H9 (cell line): ENCODE results near the gene TMCC1. TPM values are rescaled to one million over a fixed set of nuclear protein-coding genes. Genes with fewer than 3 reads are reported as not detected.

ENCODE experiments used
- DNase-seq: peaks from one replicate; pipeline ENCODE4 v3.0.0-alpha.2; 2017
- H2AFZ ChIP-seq: one replicate; pipeline ENCODE4 v1.6.1; 2013; ENCODE audit warnings: mild to moderate bottlenecking, low read length, control low read depth, moderate library complexity
- H2AK5ac ChIP-seq: 2 replicates; pipeline ENCODE4 v1.6.1; 2013; ENCODE audit warnings: low read length, control low read depth, mixed read lengths; ENCODE audit not compliant: insufficient read length
- H2BK120ac ChIP-seq: one replicate; pipeline ENCODE4 v1.6.1; 2013; ENCODE audit warnings: low read depth, mild to moderate bottlenecking, low read length, control low read depth, inconsistent platforms; ENCODE audit not compliant: poor library complexity, severe bottlenecking
- H2BK12ac ChIP-seq: 2 replicates; pipeline ENCODE4 v1.6.1; 2013; ENCODE audit warnings: low read length, control low read depth, mixed read lengths, low read depth; ENCODE audit not compliant: insufficient read length
- H2BK15ac ChIP-seq: 2 replicates; pipeline ENCODE4 v1.6.1; 2013; ENCODE audit warnings: low read depth, low read length, control low read depth
- H2BK20ac ChIP-seq: one replicate; pipeline ENCODE4 v1.6.1; 2013; ENCODE audit warnings: low read depth, mild to moderate bottlenecking, low read length, control low read depth, inconsistent platforms; ENCODE audit not compliant: poor library complexity, severe bottlenecking
- H2BK5ac ChIP-seq: 2 replicates; pipeline ENCODE4 v1.6.1; 2013; ENCODE audit warnings: low read length, control low read depth, mixed read lengths; ENCODE audit not compliant: insufficient read length
- H3K14ac ChIP-seq: 2 replicates; pipeline ENCODE4 v1.6.1; 2013; ENCODE audit warnings: low read length, control low read depth; ENCODE audit not compliant: insufficient read depth
- H3K18ac ChIP-seq: 2 replicates; pipeline ENCODE4 v1.6.1; 2013; ENCODE audit warnings: low read depth, mild to moderate bottlenecking, mixed read lengths, low read length, control low read depth; ENCODE audit not compliant: insufficient read length
- H3K23ac ChIP-seq: 2 replicates; pipeline ENCODE4 v1.6.1; 2013; ENCODE audit warnings: low read length, control low read depth, mixed read lengths, low read depth; ENCODE audit not compliant: insufficient read length
- H3K23me2 ChIP-seq: 2 replicates; pipeline ENCODE4 v1.6.1; 2013; ENCODE audit warnings: low read depth, mild to moderate bottlenecking, mixed read lengths, low read length, control low read depth; ENCODE audit not compliant: insufficient read length, poor library complexity, severe bottlenecking
- H3K27ac ChIP-seq: 2 replicates; pipeline ENCODE4 v1.5.1; 2013; ENCODE audit warnings: low read length, control low read depth, mixed read lengths, low read depth; ENCODE audit not compliant: insufficient read length
- H3K27me3 ChIP-seq: 2 replicates; pipeline ENCODE4 v1.6.1; 2013; ENCODE audit warnings: low read length, control low read depth, inconsistent platforms; ENCODE audit not compliant: insufficient read depth
- H3K4ac ChIP-seq: 2 replicates; pipeline ENCODE4 v1.6.1; 2013; ENCODE audit warnings: low read depth, mild to moderate bottlenecking, control low read depth, inconsistent platforms, low read length, moderate library complexity
- H3K4me1 ChIP-seq: 2 replicates; pipeline ENCODE4 v1.6.1; 2013; ENCODE audit warnings: low read length, control low read depth, inconsistent platforms; ENCODE audit not compliant: insufficient read depth
- H3K4me2 ChIP-seq: 2 replicates; pipeline ENCODE4 v1.6.1; 2013; ENCODE audit warnings: low read length, control low read depth, mixed read lengths; ENCODE audit not compliant: insufficient read length, insufficient read depth
- H3K56ac ChIP-seq: 2 replicates; pipeline ENCODE4 v1.6.1; 2013; ENCODE audit warnings: low read depth, mild to moderate bottlenecking, mixed read lengths, low read length, control low read depth; ENCODE audit not compliant: insufficient read length
- H3K79me1 ChIP-seq: 2 replicates; pipeline ENCODE4 v1.6.1; 2013; ENCODE audit warnings: low read depth, mild to moderate bottlenecking, moderate library complexity, low read length, control low read depth, inconsistent platforms; ENCODE audit not compliant: insufficient read depth, poor library complexity, severe bottlenecking
- H3K79me2 ChIP-seq: 2 replicates; pipeline ENCODE4 v1.6.1; 2013; ENCODE audit warnings: low read length, control low read depth, inconsistent platforms; ENCODE audit not compliant: insufficient read depth
- H3K9ac ChIP-seq: 2 replicates; pipeline ENCODE4 v1.6.1; 2013; ENCODE audit warnings: low read length, control low read depth, mixed read lengths; ENCODE audit not compliant: insufficient read length; ENCODE audit errors: extremely low read depth
- H3K9me3 ChIP-seq: one replicate; pipeline ENCODE4 v1.6.1; 2013; ENCODE audit warnings: low read depth, low read length, inconsistent platforms; ENCODE audit not compliant: control insufficient read depth
- H3T11ph ChIP-seq: one replicate; pipeline ENCODE4 v1.6.1; 2013; ENCODE audit warnings: mild to moderate bottlenecking, low read length, control low read depth, inconsistent platforms
- H4K20me1 ChIP-seq: one replicate; pipeline ENCODE4 v1.6.1; 2013; ENCODE audit not compliant: control insufficient read depth, insufficient read length, insufficient read depth
- H4K5ac ChIP-seq: 2 replicates; pipeline ENCODE4 v1.6.1; 2013; ENCODE audit warnings: low read depth, mild to moderate bottlenecking, mixed read lengths, low read length, control low read depth; ENCODE audit not compliant: insufficient read length
- H4K8ac ChIP-seq: replicated peaks from 2 replicates; pipeline ENCODE4 v1.6.1; 2013; ENCODE audit warnings: low read length, control low read depth, mixed read lengths, low read depth; ENCODE audit not compliant: insufficient read length
- H4K91ac ChIP-seq: 2 replicates; pipeline ENCODE4 v1.6.1; 2013; ENCODE audit warnings: low read depth, mild to moderate bottlenecking, moderate library complexity, mixed read lengths, low read length, control low read depth; ENCODE audit not compliant: insufficient read length
- H3K27ac Mint-ChIP-seq, 3 experiments: 2 replicates in 2 of 3; 3 replicates in 1 of 3; pipeline ENCODE4 v1.8.0; 2020 to 2021; ENCODE audit warnings: mixed read lengths in 3 of 3, mild to moderate bottlenecking in 1 of 3, moderate library complexity in 1 of 3
- H3K27me3 Mint-ChIP-seq: 2 replicates; pipeline ENCODE4 v1.8.0; 2021; ENCODE audit warnings: low read depth, mild to moderate bottlenecking, moderate library complexity, mixed read lengths
- H3K36me3 Mint-ChIP-seq, 3 experiments: 2 replicates in 2 of 3; 3 replicates in 1 of 3; pipeline ENCODE4 v1.8.0; 2020 to 2021; ENCODE audit warnings: low read depth in 3 of 3, mixed read lengths in 3 of 3; ENCODE audit not compliant: insufficient read depth in 1 of 3
- H3K4me1 Mint-ChIP-seq, 2 experiments: 2 replicates each; pipeline ENCODE4 v1.8.0; 2020; ENCODE audit warnings: mixed read lengths in 2 of 2
- H3K4me3 Mint-ChIP-seq, 2 experiments: 2 replicates in 1 of 2; 3 replicates in 1 of 2; pipeline ENCODE4 v1.8.0; 2020 to 2021; ENCODE audit warnings: mild to moderate bottlenecking in 2 of 2, mixed read lengths in 2 of 2, moderate library complexity in 1 of 2
- H3K9me3 Mint-ChIP-seq, 2 experiments: 2 replicates in 1 of 2; 3 replicates in 1 of 2; pipeline ENCODE4 v1.8.0; 2020; ENCODE audit warnings: mild to moderate bottlenecking in 2 of 2, mixed read lengths in 2 of 2, moderate library complexity in 1 of 2
- WGBS: extraction: QIAGEN DNeasy Blood & Tissue Kit; methylation state at CpG from one replicate; pipeline ENCODE4 v1.1.7; 2013; ENCODE audit warnings: missing lambda C conversion rate, low lambda C conversion rate, mixed read lengths; ENCODE audit not compliant: insufficient read length; ENCODE audit errors: extremely low coverage; 5-methylcytosine and 5-hydroxymethylcytosine counted together
- total RNA-seq: library from RNA; stranded (reverse); gene quantifications from 2 replicates; pipeline ENCODE4 v1.2.1, GENCODE V29; 2021
- TF ChIP-seq, protein P1 (sequence below): fragments of 200-600 bp; sonication (generic); conservative IDR thresholded peaks from 3 replicates; pipeline ENCODE4 v1.8.0; 2021; ENCODE audit warnings: antibody characterized with exemption, mild to moderate bottlenecking

Gene TMCC1
- total RNA-seq, 1 experiment from 2014 or later: 24.4 TPM

DNA sequence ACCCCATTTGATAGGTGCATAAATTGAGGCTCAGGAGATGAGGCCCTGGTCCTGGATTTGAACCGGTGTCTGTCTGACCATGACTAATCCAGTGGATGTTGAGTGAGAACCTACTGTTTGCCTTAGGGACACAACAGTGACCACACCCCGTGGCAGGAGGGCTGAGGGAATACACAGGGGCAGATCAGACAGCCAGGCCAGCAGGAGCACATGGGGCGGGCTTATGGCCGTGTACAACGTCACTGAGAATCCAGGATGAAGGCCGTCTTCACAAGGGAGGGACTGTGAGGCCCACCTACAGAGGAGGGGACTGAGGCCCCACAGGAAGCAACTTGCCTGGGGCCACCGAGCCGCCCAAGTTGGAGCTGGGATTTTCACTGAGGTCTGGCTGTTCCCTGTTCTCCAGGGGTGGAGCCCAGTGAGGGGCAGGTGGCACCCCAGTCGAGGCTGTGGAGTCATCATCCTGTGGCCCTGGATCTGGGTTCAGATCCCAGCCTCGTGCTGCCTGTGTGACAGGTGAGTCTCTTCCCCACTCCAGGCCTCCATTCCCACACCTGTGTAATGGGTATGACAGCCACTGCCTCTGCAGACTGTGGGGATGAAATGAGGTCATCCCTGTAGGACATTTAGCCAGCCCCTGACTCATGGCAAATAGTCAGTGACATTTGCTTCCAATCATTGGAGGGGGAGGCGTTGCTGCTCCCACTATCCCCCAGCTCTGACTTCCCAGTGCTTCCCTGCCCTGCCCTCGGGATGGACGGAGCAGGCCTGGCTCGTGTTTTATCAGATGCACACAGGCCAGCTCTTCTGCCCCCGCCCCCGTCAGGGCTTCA is 280.8 kb downstream of the TMCC1 start:
- no peak overlapping the region for H4K91ac ChIP-seq
- H3K9me3 ChIP-seq: no peaks in the 10 kb centered on the region
- no peak overlapping the region for H3K23ac ChIP-seq
- H3K4ac ChIP-seq: no peak overlapping the region
- H3T11ph ChIP-seq: no peak overlapping the region
- H3K23me2 ChIP-seq: no peaks in the 10 kb centered on the region
- no peak overlapping the region for H3K4me2 ChIP-seq
- H3K27ac ChIP-seq: no peak overlapping the region
- no peaks in the 10 kb centered on the region for H3K79me2 ChIP-seq
- peaks cover 8% of the 10 kb centered on the region; the same call in 1 of the 2 replicates for H3K27me3 Mint-ChIP-seq
- no peaks in the 10 kb centered on the region; a peak in 2 of 7 replicates for H3K36me3 Mint-ChIP-seq
- H2AFZ ChIP-seq: no peak overlapping the region
- peak overlapping the region in 1 of 3 experiments; percentile 5; a peak in 2 of 7 replicates for H3K27ac Mint-ChIP-seq
- H3K18ac ChIP-seq: no peak overlapping the region
- DNase-seq: no peak
- H2AK5ac ChIP-seq: no peak overlapping the region
- H4K20me1 ChIP-seq: no peaks in the 10 kb centered on the region
- H4K5ac ChIP-seq: no peak overlapping the region
- TF ChIP-seq, protein P1, sequence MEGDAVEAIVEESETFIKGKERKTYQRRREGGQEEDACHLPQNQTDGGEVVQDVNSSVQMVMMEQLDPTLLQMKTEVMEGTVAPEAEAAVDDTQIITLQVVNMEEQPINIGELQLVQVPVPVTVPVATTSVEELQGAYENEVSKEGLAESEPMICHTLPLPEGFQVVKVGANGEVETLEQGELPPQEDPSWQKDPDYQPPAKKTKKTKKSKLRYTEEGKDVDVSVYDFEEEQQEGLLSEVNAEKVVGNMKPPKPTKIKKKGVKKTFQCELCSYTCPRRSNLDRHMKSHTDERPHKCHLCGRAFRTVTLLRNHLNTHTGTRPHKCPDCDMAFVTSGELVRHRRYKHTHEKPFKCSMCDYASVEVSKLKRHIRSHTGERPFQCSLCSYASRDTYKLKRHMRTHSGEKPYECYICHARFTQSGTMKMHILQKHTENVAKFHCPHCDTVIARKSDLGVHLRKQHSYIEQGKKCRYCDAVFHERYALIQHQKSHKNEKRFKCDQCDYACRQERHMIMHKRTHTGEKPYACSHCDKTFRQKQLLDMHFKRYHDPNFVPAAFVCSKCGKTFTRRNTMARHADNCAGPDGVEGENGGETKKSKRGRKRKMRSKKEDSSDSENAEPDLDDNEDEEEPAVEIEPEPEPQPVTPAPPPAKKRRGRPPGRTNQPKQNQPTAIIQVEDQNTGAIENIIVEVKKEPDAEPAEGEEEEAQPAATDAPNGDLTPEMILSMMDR: no peak
- H3K9me3 Mint-ChIP-seq: no peaks in the 10 kb centered on the region
- no CpG with 5 or more reads among the region's 16 CpGs for WGBS
- no peak overlapping the region for H3K9ac ChIP-seq
- H2BK15ac ChIP-seq: no peak overlapping the region
- no peak overlapping the region for H4K8ac ChIP-seq
- no peak overlapping the region for H3K56ac ChIP-seq
- no peaks in the 10 kb centered on the region for H3K79me1 ChIP-seq
- H3K27me3 ChIP-seq: no peaks in the 10 kb centered on the region
- H2BK120ac ChIP-seq: no peak overlapping the region
- H2BK20ac ChIP-seq: no peak overlapping the region
- no peak overlapping the region for H2BK5ac ChIP-seq
- no peak overlapping the region for H3K4me3 Mint-ChIP-seq
- H3K4me1 Mint-ChIP-seq: peaks cover 17 to 18% of the 10 kb centered on the region in 2 experiments
- peaks cover 2% of the 10 kb centered on the region for H3K4me1 ChIP-seq
- H2BK12ac ChIP-seq: no peak overlapping the region
- no peak overlapping the region; the same call in 1 of the 2 replicates for H3K14ac ChIP-seq
